K562 (cell line): ENCODE data around the gene CCDC88C.
"Not testable (repeated sequence)": the region's sequence is repeated elsewhere in the genome, so short reads cannot be mapped to it uniquely, and the experiment has no call there.

ENCODE experiments used
- ARNT ChIP-seq, 2 experiments: fragments of 450-650 bp; IDR thresholded peaks; 2 replicates each; pipeline ENCODE4 v1.6.1; 2016; ENCODE audit warnings: mild to moderate bottlenecking in 1 of 2
- CEBPZ ChIP-seq: fragments of 150-350 bp; IDR thresholded peaks from 2 replicates; pipeline ENCODE4 v1.6.1; 2014; ENCODE audit warnings: low read depth, mild to moderate bottlenecking, low read length, borderline replicate concordance
- CHD2 ChIP-seq: IDR thresholded peaks from 2 replicates; pipeline ENCODE4 v1.6.1; 2011; ENCODE audit warnings: low read depth, low read length
- CTCF ChIP-seq, 3 experiments: IDR thresholded peaks in 2 of 3; conservative IDR thresholded peaks in 1 of 3; 2 replicates each; pipeline ENCODE4 v1.5.1; 2011 to 2012; ENCODE audit warnings: low read length in 3 of 3, mild to moderate bottlenecking in 3 of 3, control low read depth in 2 of 3, improper control_type of control experiment in 1 of 3, inconsistent platforms in 1 of 3, low read depth in 1 of 3, mixed read lengths in 1 of 3, moderate library complexity in 1 of 3; ENCODE audit not compliant: insufficient read depth in 2 of 3
- E2F5 ChIP-seq: sonication (generic); formaldehyde crosslinking; IDR thresholded peaks from 2 replicates; pipeline ENCODE4 v1.8.0; 2022; ENCODE audit warnings: mild to moderate bottlenecking, missing genetic modification reagents
- GATA2 ChIP-seq: sonication (generic); formaldehyde crosslinking; IDR thresholded peaks from 2 replicates; pipeline ENCODE4 v1.4.0; 2020; ENCODE audit warnings: mild to moderate bottlenecking, missing genetic modification reagents
- MTA2 ChIP-seq: fragments of 450-650 bp; IDR thresholded peaks from 2 replicates; pipeline ENCODE4 v1.6.1; 2016; ENCODE audit warnings: low read depth
- MYC ChIP-seq, 2 experiments: fragments of 250-450 bp in 1 of 2; sonication (Bioruptor Pico) in 1 of 2; IDR thresholded peaks; 2 replicates each; pipeline versions ENCODE4 v1.5.1 to v1.6.1; 2012 to 2021; ENCODE audit warnings: low read depth in 2 of 2, borderline replicate concordance in 1 of 2, improper control_type of control experiment in 1 of 2, low read length in 1 of 2, mild to moderate bottlenecking in 1 of 2, moderate library complexity in 1 of 2
- POLR2AphosphoS5 ChIP-seq: IDR thresholded peaks from 2 replicates; pipeline ENCODE4 v1.6.1; 2011; ENCODE audit warnings: mild to moderate bottlenecking, low read depth, low read length, moderate library complexity; ENCODE audit not compliant: control insufficient read depth, insufficient read depth
- RBBP5 ChIP-seq: fragments of 200-600 bp; sonication (generic); IDR thresholded peaks from 2 replicates; pipeline ENCODE4 v1.6.1; 2012; ENCODE audit warnings: borderline replicate concordance, mild to moderate bottlenecking, low read length, control low read depth, inconsistent platforms; ENCODE audit not compliant: insufficient read depth, poor library complexity, severe bottlenecking
- TRIM25 ChIP-seq: fragments of 450-650 bp; IDR thresholded peaks from 2 replicates; pipeline ENCODE4 v1.7.0; 2016; ENCODE audit warnings: borderline replicate concordance
- ZBTB2 ChIP-seq: fragments of 450-650 bp; IDR thresholded peaks from 2 replicates; pipeline ENCODE4 v1.6.1; 2016; ENCODE audit warnings: antibody characterized with exemption

- not testable (repeated sequence) for TF ChIP-seq GATA2 (CRISPR knock-in tag); TRIM25; CHD2; MTA2; CTCF (IDR thresholded peaks at IDR 0.05 in 2 of 3, conservative IDR thresholded peaks at IDR 0.05 in 1 of 3; ENCODE audit: insufficient read depth in 2 of 3, low read depth in 1 of 3, low read length in 3 of 3); RBBP5; ARNT (IDR thresholded peaks at IDR 0.05); POLR2AphosphoS5; MYC (IDR thresholded peaks at IDR 0.05; ENCODE audit: low read depth, low read length); MYC (CRISPR knock-in tag; IDR thresholded peaks at IDR 0.05; ENCODE audit: borderline replicate concordance, low read depth); E2F5 (CRISPR knock-in tag); ZBTB2; CEBPZ
Observed at GRCh38 chr14:91266276-91266675, 151.3 kb downstream of the CCDC88C start.
